ENCODE data around the gene ZC3H7B.
A peak's percentile ranks its signal among the peaks of the same experiment; 100 is the strongest.

ZC3H7B gene

DNA sequence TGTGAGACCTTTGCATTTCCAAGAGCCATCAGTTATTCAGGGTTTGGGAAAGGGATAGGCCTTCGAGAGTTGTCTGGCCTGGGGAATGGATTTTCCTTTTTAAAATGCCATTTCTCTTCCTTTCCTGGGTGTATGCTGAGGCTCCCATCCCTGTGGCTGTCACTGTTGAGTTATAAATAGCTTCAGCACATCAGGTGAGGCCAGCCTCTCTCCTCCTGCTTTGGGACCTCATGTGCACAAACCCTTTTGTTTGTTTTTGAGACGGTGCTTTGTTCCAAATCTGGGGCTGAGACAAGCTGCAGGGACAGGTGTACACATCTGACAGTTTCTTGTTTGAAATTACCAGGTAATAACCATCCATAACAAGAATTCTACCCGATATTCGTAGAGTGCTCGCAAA is 81.8 kb downstream of the ZC3H7B start:
- TF ChIP-seq, protein P1, sequence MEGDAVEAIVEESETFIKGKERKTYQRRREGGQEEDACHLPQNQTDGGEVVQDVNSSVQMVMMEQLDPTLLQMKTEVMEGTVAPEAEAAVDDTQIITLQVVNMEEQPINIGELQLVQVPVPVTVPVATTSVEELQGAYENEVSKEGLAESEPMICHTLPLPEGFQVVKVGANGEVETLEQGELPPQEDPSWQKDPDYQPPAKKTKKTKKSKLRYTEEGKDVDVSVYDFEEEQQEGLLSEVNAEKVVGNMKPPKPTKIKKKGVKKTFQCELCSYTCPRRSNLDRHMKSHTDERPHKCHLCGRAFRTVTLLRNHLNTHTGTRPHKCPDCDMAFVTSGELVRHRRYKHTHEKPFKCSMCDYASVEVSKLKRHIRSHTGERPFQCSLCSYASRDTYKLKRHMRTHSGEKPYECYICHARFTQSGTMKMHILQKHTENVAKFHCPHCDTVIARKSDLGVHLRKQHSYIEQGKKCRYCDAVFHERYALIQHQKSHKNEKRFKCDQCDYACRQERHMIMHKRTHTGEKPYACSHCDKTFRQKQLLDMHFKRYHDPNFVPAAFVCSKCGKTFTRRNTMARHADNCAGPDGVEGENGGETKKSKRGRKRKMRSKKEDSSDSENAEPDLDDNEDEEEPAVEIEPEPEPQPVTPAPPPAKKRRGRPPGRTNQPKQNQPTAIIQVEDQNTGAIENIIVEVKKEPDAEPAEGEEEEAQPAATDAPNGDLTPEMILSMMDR (IDR thresholded peaks at IDR 0.05; ENCODE audit: low read depth, low read length), result no peak
- H3K4me3 ChIP-seq (ENCODE audit: low read depth, low read length), result peak overlapping the region; percentile 76

DNA sequence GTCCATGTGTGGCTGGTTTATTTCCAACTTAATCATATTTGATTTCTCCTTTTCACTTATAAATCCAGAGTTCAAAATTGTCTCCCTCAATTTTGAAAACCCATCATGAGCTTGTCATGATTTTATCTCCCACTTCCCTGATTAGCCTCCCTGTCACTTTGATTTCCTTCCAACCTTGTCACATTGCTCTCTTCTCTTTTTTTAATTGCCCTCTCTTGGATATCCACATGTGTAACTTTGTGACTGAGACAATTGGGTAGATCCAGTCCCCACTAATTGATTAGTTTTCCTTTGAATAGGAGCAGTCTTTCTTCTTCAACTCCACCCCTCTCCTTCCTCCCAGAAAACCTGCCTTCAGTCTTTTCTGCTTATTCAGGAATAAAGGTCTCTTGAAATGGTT is 82.8 kb downstream of the ZC3H7B start:
- no peak overlapping the region for H3K4me3 ChIP-seq (ENCODE audit: low read depth, low read length)
- TF ChIP-seq, protein P1 (IDR thresholded peaks at IDR 0.05; ENCODE audit: low read depth, low read length), result no peak

- TF ChIP-seq, protein P1 (IDR thresholded peaks at IDR 0.05; ENCODE audit: low read depth, low read length), result no peak
- no peak overlapping the region for H3K4me3 ChIP-seq (ENCODE audit: low read depth, low read length)
Observed at GRCh38 chr22:41387341-41387740, 86.0 kb downstream of the ZC3H7B start.

DNA sequence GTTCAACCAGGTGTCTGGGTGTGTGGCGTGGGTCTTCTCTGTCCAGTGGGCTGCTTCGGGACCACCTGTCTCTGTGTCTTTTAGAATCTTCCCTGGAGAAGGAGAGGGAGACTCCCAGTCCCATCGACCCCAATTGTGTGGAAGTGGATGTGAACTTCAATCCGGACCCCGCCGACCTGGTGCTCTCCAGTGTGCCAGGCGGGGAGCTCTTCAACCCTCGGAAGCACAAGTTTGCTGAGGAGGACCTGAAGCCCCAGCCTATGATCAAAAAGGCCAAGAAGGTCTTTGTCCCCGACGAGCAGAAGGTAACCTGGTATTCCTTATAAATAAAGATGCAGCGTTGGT is 92.7 kb downstream of the ZC3H7B start:
- TF ChIP-seq, protein P1 (IDR thresholded peaks at IDR 0.05; ENCODE audit: low read depth, low read length), result no peak
- H3K4me3 ChIP-seq (ENCODE audit: low read depth, low read length), result no peak overlapping the region

GRCh38 chr22:41395531-41396240 is 94.4 kb downstream of the ZC3H7B start:
- H3K4me3 ChIP-seq (ENCODE audit: low read depth, low read length), result no peak overlapping the region
- TF ChIP-seq, protein P1 (IDR thresholded peaks at IDR 0.05; ENCODE audit: low read depth, low read length), result no peak

GRCh38 chr22:41397143-41397811 is 96.0 kb downstream of the ZC3H7B start:
- TF ChIP-seq, protein P1 (IDR thresholded peaks at IDR 0.05; ENCODE audit: low read depth, low read length), result no peak
- no peak overlapping the region for H3K4me3 ChIP-seq (ENCODE audit: low read depth, low read length)

- TF ChIP-seq, protein P1 (IDR thresholded peaks at IDR 0.05; ENCODE audit: low read depth, low read length), result no peak
- no peak overlapping the region for H3K4me3 ChIP-seq (ENCODE audit: low read depth, low read length)
Observed at GRCh38 chr22:41398921-41399320, 97.6 kb downstream of the ZC3H7B start.

Measured in WI38 (cell line).